Measurements from ENCODE around the gene VSTM5.

GRCh38 chr11:93849201-93849600, 1.2 kb downstream of the VSTM5 start:
- TF ChIP-seq CTCF (IDR thresholded peaks at IDR 0.05) (no peak), POLR2AphosphoS5 (IDR thresholded peaks at IDR 0.05) (no peak), POLR2A (IDR thresholded peaks at IDR 0.05) (no peak)
